GM12892 (cell line): ENCODE measurements around the gene CCL4.

Source experiments
- POLR2A ChIP-seq: IDR thresholded peaks from 2 replicates; pipeline ENCODE4 v1.6.1; 2011; ENCODE audit warnings: low read depth, low read length, control low read depth
- POLR2AphosphoS5 ChIP-seq: IDR thresholded peaks from 2 replicates; pipeline ENCODE4 v1.6.1; 2011; ENCODE audit warnings: low read depth, low read length, control low read depth
- TAF1 ChIP-seq: IDR thresholded peaks from 2 replicates; pipeline ENCODE4 v1.6.1; 2011; ENCODE audit warnings: low read depth, mild to moderate bottlenecking, control low read depth, low read length, borderline replicate concordance

GRCh38 chr17:36089339-36089865 is 14.2 kb upstream of the CCL4 start:
- TF ChIP-seq POLR2A (no peak; the same call in 1 of the 2 replicates), TAF1 (no peak), POLR2AphosphoS5 (no peak)
